Activated naive CD4-positive, alpha-beta T cell (primary cell): ENCODE data around the gene C10orf95.
A peak's percentile ranks its signal among the peaks of the same experiment; 100 is the strongest.

Source experiments
- DNase-seq, 4 experiments: peaks; one replicate each; lab custom pipeline; 2025; lab: John Stamatoyannopoulos, UW

C10orf95 gene

GRCh38 chr10:102416283-102416682 lies 35.1 kb downstream of the C10orf95 start:
- DNase-seq: no peak

DNA sequence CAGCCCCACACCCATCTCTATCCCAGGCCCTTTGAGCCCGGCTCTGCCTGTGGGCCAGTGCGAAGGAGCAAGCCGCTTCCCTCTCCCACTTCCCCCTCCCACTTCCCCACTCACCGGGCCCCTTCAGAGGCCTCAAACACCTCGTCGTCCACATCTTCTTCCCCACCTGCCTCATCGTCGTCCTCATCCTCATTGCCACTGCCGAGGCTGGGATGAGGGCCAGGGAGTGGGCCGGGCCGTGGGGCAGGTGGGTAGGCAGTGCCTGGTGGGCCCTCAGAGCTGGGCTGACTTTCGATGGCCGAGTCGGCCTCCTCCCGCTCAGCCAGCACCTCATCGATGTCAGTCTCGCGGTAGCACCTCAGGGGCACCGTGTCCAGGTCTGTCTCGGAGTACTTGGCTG lies 36.6 kb downstream of the C10orf95 start:
- no peak for DNase-seq

DNA sequence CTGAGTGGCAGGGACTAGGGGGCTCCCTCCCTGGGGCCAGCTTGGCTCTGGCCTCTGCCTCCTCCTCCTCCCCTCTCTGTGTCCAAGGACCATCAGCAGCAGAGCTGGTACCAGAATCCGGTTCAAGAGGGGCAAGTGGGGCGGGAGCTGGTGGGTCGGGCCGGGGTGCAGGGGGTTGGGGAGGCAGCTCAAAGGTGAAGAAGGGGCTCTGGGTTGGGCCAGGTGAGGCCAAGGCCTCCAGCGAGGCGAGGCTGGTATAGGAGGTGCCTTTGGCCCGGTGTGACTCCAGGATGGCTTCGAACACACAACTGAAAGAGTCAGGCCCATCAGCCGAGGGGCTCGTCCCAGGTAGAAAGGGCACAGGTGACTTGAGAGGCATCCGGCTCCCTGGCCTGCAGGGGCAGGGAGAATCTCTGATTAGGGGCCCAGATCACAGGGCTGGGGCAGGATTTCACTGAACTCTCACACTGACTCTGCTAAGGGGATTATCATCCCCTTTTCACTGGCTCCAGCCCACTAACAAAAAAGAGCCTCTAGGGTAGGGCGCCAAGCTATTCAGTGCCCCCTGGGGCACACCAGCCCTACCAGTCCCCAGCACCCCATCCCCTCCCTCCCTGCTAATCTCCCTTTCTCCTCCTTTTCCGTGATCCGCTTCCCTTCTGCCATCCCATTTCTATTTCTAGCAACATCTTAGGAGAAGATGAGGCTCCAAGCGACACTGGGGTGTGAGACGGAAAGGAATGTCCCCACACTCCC lies 37.4 kb downstream of the C10orf95 start:
- DNase-seq: no peak

DNA sequence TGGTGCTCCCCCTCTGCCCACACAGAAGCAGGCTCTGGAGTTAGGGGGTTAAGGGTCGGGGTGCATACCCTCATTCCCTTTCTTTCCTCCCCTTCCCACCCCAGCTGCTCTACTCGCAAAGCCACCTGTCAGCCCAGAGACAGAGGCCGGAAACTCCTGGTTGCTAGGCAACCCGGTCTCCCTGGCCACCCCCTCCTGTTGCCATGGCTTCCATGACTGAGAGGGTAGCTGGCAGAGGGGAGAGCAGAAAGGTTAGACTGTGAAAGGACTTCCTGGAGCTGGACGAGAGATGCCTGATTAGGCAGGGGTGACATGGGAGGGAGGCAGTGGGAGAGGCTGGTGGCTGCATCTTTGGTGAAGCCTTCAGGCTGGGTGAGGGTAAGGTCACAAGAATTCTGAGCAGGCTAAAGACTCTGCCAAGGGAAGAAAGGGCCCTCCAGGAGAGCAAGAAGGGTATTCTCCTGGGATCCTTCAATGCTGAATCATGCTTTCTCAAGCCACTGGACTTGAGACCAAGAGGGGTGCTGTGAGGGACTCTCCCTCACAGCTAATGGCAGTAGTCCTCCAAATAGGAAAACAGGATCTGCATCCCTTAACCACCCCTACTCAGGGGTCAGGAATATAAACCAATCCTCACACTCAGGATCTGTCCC lies 38.2 kb downstream of the C10orf95 start:
- DNase-seq: no peak

GRCh38 chr10:102412293-102412692 lies 39.0 kb downstream of the C10orf95 start:
- DNase-seq: no peak

- DNase-seq: no peak
These were observed 39.7 kb downstream of the C10orf95 start for GRCh38 chr10:102411341-102412255.

DNA sequence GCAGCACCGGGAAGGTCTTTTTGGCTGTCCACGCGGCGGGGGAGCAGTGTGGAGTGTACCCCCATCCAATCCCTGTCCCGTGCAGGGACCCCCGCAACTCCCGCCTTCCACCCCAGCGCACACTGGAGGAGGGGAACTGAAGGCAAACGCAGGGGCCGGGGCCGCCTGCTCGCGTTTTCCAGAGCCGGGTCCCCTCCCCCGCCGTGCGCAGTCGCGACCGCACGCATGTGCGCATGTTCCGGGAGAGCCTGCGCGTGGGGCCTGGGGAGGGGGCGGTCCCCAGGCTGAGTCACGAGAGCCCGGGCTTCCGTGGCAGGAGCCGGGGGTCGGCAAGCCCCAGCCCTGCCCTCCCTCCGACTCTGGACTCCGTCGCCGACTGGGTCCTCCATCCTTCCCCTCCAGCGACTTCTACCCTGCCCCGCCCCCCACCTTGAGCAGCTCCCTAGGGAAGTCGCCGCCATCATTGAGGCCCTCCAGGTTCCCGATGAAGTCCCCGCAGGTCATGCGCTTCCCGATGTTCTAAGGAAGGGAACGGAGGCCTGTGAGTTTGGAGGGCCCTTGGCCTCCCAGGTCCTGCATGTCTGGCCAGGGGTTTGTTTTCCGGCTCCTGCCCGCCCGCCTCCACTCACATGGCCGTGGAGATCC lies 40.8 kb downstream of the C10orf95 start:
- peak in 1 of 4 experiments; percentile 64 for DNase-seq

GRCh38 chr10:102409604-102410428 lies 41.5 kb downstream of the C10orf95 start:
- DNase-seq: no peak

GRCh38 chr10:102408728-102409603 lies 42.4 kb downstream of the C10orf95 start:
- DNase-seq: peak; percentile 47 to 84 (median 56)

GRCh38 chr10:102408131-102408727 lies 43.1 kb downstream of the C10orf95 start:
- no peak for DNase-seq

DNA sequence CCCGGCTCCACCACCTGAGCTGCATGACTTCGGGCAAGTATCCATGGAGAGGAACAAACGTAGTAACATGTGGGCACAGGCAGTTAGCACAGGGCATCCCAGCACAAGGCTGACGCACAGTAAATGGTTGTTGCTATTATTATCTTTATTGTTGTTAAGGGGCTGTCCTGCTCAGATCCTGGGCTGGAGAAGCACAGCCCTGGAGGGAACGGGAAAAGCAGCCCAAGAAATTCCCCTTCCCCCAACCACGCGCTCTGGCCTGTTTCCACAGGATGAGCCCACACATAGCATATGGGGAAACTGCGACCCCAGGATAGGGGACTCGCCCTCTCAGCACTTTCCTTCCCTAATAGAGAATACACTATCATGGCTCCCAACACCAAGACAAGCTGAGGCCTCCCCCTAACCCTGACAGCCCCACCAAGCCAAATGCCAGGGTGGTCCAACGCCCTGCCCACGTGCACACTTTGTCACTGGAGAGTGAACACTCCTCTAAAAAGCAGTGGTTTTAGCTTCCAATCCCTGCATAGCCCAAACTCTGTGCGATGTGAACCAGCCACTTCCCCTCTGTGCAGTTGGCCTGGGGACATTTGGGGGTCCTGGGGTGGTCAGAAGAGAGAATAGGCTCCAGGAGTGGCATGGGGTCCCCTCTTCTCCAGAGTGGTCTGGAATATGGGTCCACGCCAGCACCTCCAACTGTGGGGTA lies 43.8 kb downstream of the C10orf95 start:
- DNase-seq: no peak

DNA sequence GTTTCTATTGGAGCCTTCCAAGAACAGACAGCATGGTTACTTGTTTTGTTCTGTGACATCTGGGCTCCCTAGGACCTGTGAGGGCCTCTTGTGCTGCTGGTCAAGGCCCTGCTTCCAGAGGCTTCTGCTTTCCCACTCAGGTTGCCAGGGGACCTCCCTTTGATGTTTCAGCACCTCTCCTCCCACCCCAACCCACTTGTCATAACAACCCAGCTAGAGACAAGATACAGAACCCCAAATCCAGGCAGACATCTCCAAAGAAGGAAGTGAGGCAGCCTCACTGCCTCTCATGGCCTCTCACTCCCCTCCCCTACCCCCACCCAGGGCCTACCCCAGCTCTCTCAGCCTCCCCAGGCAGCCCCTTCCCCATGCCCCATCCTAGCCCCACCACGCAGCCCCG lies 44.5 kb downstream of the C10orf95 start:
- DNase-seq: no peak

DNA sequence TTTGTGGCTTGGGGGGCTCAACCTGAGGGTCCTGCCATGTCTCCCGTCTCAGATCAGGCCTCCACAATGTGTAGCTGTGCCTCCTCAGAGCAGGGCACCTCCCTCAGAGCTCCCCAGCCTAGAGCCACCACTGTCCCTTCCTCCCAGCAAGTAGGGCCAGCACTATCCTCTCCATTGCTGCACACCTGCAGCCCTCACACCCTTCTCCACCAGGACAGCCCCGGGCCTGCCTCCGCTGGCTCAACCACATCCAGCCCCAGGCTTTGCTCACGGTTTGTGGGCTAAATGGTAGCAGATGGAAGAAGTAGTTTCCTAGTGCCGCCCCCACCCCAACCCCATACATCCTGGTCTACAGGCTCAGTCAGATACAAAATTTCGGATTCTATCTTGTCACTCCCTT lies 45.7 kb downstream of the C10orf95 start:
- no peak for DNase-seq

DNA sequence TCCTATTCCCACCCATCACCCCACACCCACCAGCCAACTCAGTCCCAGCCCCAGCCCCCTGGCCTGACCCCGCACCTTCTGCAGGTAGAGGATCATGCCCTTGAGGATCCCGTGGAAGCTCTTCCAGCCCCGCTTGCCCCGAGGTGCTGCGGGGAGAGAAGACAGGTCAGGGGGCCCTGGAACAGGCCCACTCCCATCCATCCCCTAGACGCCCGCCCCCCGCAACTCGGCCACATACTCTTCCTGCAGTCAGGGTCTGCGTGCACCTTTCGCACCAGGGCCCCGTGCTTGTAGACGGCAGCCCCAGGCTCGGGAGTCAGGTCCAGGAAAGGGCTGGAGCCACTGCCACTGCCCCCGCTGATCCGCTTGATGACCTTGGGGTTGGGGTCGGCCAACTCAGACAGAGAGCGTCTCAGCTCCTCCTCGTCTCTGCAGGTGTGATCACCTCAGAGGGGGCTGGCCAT lies 46.2 kb downstream of the C10orf95 start:
- no peak for DNase-seq

DNA sequence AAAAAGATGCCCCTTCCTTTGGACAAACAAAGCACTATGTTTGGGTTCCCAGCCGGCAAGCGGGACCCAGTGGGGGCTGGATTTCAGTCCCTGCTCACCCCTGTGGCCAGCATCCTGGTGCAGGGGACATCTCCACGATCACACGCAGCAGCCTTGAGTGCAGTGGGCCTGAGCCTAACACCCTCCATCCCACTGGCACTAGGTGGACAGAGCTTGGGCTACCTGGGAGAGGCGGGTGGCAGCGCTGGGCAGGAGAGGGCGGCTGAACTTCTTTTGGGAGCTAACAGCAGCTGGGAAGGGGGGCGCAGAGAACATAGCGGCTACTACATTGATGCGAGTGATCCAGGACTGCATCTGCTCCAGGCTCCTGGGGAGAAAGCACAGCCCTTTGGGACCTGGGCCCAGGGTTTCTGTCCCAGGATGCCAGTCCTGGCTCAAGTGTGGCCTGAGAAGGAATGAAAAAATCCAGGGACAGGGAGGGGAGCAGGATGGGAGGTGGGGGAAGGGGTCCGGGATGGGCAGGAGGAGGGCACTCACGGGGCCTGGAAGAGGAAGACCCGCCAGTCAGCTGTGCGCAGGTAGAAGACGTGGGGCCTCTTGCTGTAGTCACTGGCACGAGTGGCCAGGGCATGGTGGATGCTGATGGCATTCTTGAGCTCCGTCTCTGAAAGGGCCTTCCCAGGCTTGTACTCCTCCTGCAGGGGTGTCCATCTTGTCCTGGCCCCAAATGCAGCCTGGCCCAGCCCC lies 46.8 kb downstream of the C10orf95 start:
- no peak for DNase-seq

DNA sequence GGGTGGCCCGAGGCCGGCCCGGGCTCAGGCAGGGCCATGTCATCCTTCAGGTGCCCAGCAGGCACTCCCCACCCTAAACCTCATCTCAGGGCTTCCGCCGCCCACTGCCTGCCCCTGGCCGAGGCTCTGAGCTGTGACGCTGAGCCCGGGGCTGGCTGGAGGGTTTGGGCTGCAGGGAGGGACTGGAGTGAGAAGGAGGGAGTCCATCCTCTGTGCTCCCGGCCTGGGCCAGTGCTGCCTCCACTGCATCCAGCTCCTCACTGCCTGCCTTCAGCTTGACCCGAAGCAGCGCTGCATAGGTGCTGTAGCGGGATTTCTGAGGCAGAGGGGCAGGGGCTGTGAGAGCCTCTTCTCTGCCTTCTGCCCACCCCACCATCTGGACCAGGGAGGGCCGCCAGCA lies 48.2 kb downstream of the C10orf95 start:
- no peak for DNase-seq

DNA sequence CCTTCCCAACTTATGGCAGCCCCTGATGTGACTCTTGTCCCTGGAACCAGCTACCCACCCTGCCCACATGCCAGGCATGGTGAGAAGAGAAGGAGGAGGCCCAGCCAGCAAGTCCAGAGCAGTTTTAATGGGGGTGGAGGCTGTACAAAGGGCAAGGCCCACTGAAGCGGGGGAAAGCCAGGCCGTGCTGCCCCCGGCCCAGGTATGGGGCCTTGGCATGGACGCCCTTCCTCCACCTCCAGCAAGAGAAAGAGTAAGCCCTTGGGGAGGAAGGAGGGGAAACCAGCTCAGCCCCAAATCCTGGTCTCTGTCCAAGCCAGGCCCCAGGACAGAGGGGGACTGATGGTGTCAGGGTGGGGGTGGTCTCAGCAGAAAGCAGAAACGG lies 48.8 kb downstream of the C10orf95 start:
- DNase-seq: no peak
